Islet precursor cell (in vitro differentiated cells): ENCODE measurements around the gene PACSIN2.
A peak's percentile ranks its signal among the peaks of the same experiment; 100 is the strongest.
"Not testable (repeated sequence)": the region's sequence is repeated elsewhere in the genome, so short reads cannot be mapped to it uniquely, and the experiment has no call there.

Experiments
- DNase-seq: peaks from one replicate; pipeline ENCODE4 v3.0.0-alpha.2; 2018

Gene PACSIN2

GRCh38 chr22:42963231-42963595 lies 51.7 kb downstream of the PACSIN2 start:
- DNase-seq = peak; percentile 54

GRCh38 chr22:42962295-42963230 lies 52.4 kb downstream of the PACSIN2 start:
- DNase-seq = peak; percentile 84

GRCh38 chr22:42961810-42962209 lies 53.1 kb downstream of the PACSIN2 start:
- peak; percentile 36 for DNase-seq

GRCh38 chr22:42961400-42961690 lies 53.6 kb downstream of the PACSIN2 start:
- DNase-seq = not testable (repeated sequence)

GRCh38 chr22:42960531-42961399 lies 54.2 kb downstream of the PACSIN2 start:
- DNase-seq = peak; percentile 19

- DNase-seq = peak; percentile 92
These were observed 55.1 kb downstream of the PACSIN2 start for GRCh38 chr22:42959576-42960509.

- peak; percentile 7 for DNase-seq
These were observed 56.0 kb downstream of the PACSIN2 start for GRCh38 chr22:42958937-42959336.

- peak; percentile 11 for DNase-seq
These were observed 57.0 kb downstream of the PACSIN2 start for GRCh38 chr22:42957958-42958357.

GRCh38 chr22:42957544-42957943 lies 57.4 kb downstream of the PACSIN2 start:
- no peak for DNase-seq

- no peak for DNase-seq
These were observed 59.1 kb downstream of the PACSIN2 start for GRCh38 chr22:42955848-42956247.

- DNase-seq = no peak
These were observed 59.8 kb downstream of the PACSIN2 start for GRCh38 chr22:42955087-42955635.

- DNase-seq = not testable (repeated sequence)
These were observed 61.2 kb downstream of the PACSIN2 start for GRCh38 chr22:42953751-42954150.

GRCh38 chr22:42951093-42951710 lies 63.7 kb downstream of the PACSIN2 start:
- peak; percentile 48 for DNase-seq

GRCh38 chr22:42950281-42950680 lies 64.7 kb downstream of the PACSIN2 start:
- peak; percentile 63 for DNase-seq

GRCh38 chr22:42949159-42949558 lies 65.8 kb downstream of the PACSIN2 start:
- peak; percentile 81 for DNase-seq

GRCh38 chr22:42948294-42948693 lies 66.7 kb downstream of the PACSIN2 start:
- DNase-seq = no peak

GRCh38 chr22:42947211-42947990 lies 67.5 kb downstream of the PACSIN2 start:
- peak; percentile 96 for DNase-seq

GRCh38 chr22:42946546-42947198 lies 68.3 kb downstream of the PACSIN2 start:
- peak; percentile 46 for DNase-seq

GRCh38 chr22:42945736-42946135 lies 69.2 kb downstream of the PACSIN2 start:
- DNase-seq = peak; percentile 77

GRCh38 chr22:42945027-42945426 lies 69.9 kb downstream of the PACSIN2 start:
- no peak for DNase-seq
